HEK293T (cell line): ENCODE results near the gene GALM.

Experiments
- CTCF ChIA-PET: fragments of 350-600 bp; formaldehyde crosslinking; extraction: SDS; loops from one replicate; lab custom pipeline; 2021; ENCODE audit warnings: antibody characterized with exemption, inconsistent platforms; lab: Yijun Ruan, JAX
- POLR2A ChIA-PET: fragments of 350-600 bp; formaldehyde crosslinking; extraction: SDS; loops from one replicate; lab custom pipeline; 2020; ENCODE audit warnings: antibody characterized with exemption, inconsistent platforms; lab: Yijun Ruan, JAX
- DNase-seq: peaks from one replicate; pipeline ENCODE4 v3.0.0; 2012; ENCODE audit warnings: mixed read lengths; ENCODE audit errors: extremely low spot score
- ARNT ChIP-seq: fragments of 450-650 bp; IDR thresholded peaks from 2 replicates; pipeline ENCODE4 v1.6.1; 2017; ENCODE audit warnings: mild to moderate bottlenecking
- BHLHE40 ChIP-seq: fragments of 450-650 bp; IDR thresholded peaks from 2 replicates; pipeline ENCODE4 v1.6.1; 2016; ENCODE audit warnings: mild to moderate bottlenecking, moderate library complexity, borderline replicate concordance
- CTBP1 ChIP-seq: fragments of 450-650 bp; IDR thresholded peaks from 2 replicates; pipeline ENCODE4 v1.6.1; 2016; ENCODE audit warnings: borderline replicate concordance
- ELF4 ChIP-seq: fragments of 450-650 bp; IDR thresholded peaks from 2 replicates; pipeline ENCODE4 v1.6.1; 2017; ENCODE audit warnings: antibody characterized with exemption
- FOXA1 ChIP-seq: fragments of 450-650 bp; IDR thresholded peaks from 2 replicates; pipeline ENCODE4 v1.6.1; 2016; ENCODE audit warnings: mild to moderate bottlenecking
- FOXK2 ChIP-seq: fragments of 450-650 bp; IDR thresholded peaks from 2 replicates; pipeline ENCODE4 v1.6.1; 2016; ENCODE audit warnings: mild to moderate bottlenecking
- FOXM1 ChIP-seq: fragments of 450-650 bp; IDR thresholded peaks from 2 replicates; pipeline ENCODE4 v1.6.1; 2017; ENCODE audit warnings: mild to moderate bottlenecking, borderline replicate concordance
- HDGF ChIP-seq: fragments of 450-650 bp; IDR thresholded peaks from 2 replicates; pipeline ENCODE4 v1.6.1; 2017; ENCODE audit warnings: antibody characterized with exemption, borderline replicate concordance
- L3MBTL2 ChIP-seq: fragments of 450-650 bp; conservative IDR thresholded peaks from 2 replicates; pipeline ENCODE4 v1.6.1; 2016; ENCODE audit warnings: mild to moderate bottlenecking
- LEF1 ChIP-seq: fragments of 450-650 bp; IDR thresholded peaks from 2 replicates; pipeline ENCODE4 v1.6.1; 2017; ENCODE audit warnings: mild to moderate bottlenecking, borderline replicate concordance
- NFRKB ChIP-seq: fragments of 450-650 bp; IDR thresholded peaks from 2 replicates; pipeline ENCODE4 v1.6.1; 2016; ENCODE audit warnings: mild to moderate bottlenecking, moderate library complexity
- SP1 ChIP-seq: fragments of 450-650 bp; IDR thresholded peaks from 2 replicates; pipeline ENCODE4 v1.6.1; 2017
- SUZ12 ChIP-seq: fragments of 450-650 bp; IDR thresholded peaks from 2 replicates; pipeline ENCODE4 v1.6.1; 2016; ENCODE audit warnings: mild to moderate bottlenecking
- TARDBP ChIP-seq: fragments of 450-650 bp; IDR thresholded peaks from 2 replicates; pipeline ENCODE4 v1.6.1; 2016
- ZNF384 ChIP-seq: fragments of 450-650 bp; IDR thresholded peaks from 2 replicates; pipeline ENCODE4 v1.6.1; 2016
- TF ChIP-seq, protein P1 (sequence below): fragments of 450-650 bp; IDR thresholded peaks from 2 replicates; pipeline ENCODE4 v1.6.1; 2016

Gene GALM

DNA sequence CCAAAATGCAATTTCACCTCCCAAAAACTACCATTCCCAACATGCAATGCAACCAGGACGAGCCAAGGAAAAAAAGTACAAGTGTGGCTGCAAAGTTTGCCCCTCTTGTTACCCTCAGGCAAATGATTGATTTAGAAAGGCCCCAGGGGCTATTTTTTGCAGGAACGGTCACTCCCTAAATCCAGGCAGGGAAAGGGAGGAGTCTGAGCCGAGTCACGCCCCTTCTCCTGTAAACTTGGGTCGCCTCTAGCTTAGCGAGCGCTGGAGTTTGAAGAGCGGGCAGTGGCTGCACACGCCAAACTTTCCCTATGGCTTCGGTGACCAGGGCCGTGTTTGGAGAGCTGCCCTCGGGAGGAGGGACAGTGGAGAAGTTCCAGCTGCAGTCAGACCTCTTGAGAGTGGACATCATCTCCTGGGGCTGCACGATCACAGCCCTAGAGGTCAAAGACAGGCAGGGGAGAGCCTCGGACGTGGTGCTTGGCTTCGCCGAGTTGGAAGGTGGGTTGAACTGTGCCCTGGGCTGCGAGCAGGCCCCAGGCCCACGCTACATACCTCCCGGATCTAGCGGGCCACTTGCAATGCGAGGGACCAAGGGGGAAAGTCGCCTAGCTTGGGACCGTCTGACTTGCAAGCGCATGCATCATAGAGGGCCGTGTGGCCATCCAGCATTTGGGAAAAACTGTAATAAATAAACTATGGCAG lies at the start of gene GALM:
TSS of gene GALM (plus strand) at position 261 of the 702 bp plus-strand sequence. CDS start at position 309, 48 bp downstream.
- TF ChIP-seq NFRKB (no peak), SUZ12 (peak; percentile 78), ELF4 (peak; percentile 57; the same call in 1 of the 2 replicates), SP1 (no peak), FOXM1 (peak; percentile 69; the same call in 1 of the 2 replicates), ZNF384 (peak; percentile 77), L3MBTL2 (peak; percentile 29), HDGF (0 out of 2 replicates have a peak, but pooled peaks have one; percentile 75)
- TF ChIP-seq, protein P1, sequence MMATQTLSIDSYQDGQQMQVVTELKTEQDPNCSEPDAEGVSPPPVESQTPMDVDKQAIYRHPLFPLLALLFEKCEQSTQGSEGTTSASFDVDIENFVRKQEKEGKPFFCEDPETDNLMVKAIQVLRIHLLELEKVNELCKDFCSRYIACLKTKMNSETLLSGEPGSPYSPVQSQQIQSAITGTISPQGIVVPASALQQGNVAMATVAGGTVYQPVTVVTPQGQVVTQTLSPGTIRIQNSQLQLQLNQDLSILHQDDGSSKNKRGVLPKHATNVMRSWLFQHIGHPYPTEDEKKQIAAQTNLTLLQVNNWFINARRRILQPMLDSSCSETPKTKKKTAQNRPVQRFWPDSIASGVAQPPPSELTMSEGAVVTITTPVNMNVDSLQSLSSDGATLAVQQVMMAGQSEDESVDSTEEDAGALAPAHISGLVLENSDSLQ, result peak; percentile 86
- POLR2A ChIA-PET, result interaction anchor here (0.7 to 3.5 kb wide), 10 partner anchors 11 to 85 kb away, joined by 3 to 20 read pairs (median 4); partner anchors contain the start of genes HNRNPLL and SRSF7
- peak; percentile 90 for DNase-seq
- CTCF ChIA-PET, result interaction anchor here (1.0 to 1.5 kb wide), 3 partner anchors 58 to 84 kb away, joined by 3 to 4 read pairs (median 3); no protein-coding TSS in a partner anchor

- TF ChIP-seq BHLHE40 (no peak), LEF1 (no peak), FOXM1 (no peak), SP1 (no peak), TARDBP (no peak), ZNF384 (no peak), FOXA1 (no peak), ELF4 (no peak), NFRKB (no peak), CTBP1 (no peak)
- POLR2A ChIA-PET, result interaction anchor here (2.0 kb wide), 1 partner anchor 134 kb away, joined by 7 read pairs; the partner anchor contains the start of gene SRSF7
- DNase-seq, result no peak
- CTCF ChIA-PET, result interaction anchor here (0.8 kb wide), 1 partner anchor 9 kb away, joined by 3 read pairs; no protein-coding TSS in a partner anchor
These were observed 48.6 kb upstream of the GALM start for GRCh38 chr2:38617301-38617700.

DNA sequence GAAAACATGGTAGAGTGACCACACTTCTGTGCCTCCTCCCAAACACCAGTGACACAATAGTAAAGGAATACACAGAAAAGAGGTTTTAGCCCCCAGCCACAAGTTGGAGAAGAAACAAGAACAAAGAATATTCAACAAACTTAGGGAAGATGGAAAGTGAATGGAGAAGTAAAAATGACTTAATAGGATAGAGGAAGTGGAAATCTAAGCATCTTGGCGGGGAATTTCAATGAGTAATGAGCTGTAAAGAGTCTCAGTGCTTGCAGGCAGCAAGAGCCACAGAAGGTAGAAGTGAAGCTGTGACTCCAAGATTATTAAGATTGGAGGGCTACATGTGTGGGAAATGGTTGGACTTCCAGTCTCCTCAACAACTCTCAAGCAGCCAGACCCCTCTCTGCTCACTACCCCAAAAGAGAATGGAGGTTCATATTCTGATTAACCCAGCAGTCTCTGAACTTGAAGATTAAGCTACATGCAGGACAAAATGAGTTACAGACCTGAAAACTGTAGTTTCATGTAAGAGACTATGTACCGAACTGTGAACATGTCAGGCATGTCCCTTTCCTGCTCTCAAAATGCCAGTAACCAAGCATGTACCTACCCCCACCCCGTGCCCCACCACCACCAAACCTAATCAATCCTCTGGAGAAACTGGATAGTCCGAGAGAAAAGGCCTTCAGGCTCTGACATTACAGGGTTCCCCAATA lies 46.3 kb upstream of the GALM start:
- POLR2A ChIA-PET, result interaction anchor here (1.0 kb wide), 1 partner anchor 131 kb away, joined by 4 read pairs; the partner anchor contains the start of gene SRSF7
- TF ChIP-seq SUZ12 (no peak), NFRKB (no peak), BHLHE40 (no peak), FOXK2 (no peak), HDGF (no peak), TARDBP (no peak)
- TF ChIP-seq, protein P1, result no peak
- DNase-seq, result no peak
- CTCF ChIA-PET, result no interaction called here

- TF ChIP-seq L3MBTL2, result no peak
- TF ChIP-seq FOXA1, result no peak
- no peak for DNase-seq
- ChIA-PET POLR2A (interaction anchor here (1.0 kb wide), 1 partner anchor 131 kb away, joined by 4 read pairs; the partner anchor contains the start of gene SRSF7), CTCF (no interaction called here)
These were observed 45.5 kb upstream of the GALM start for GRCh38 chr2:38620282-38620977.

- no peak for DNase-seq
- ChIA-PET CTCF (no interaction called here), POLR2A (no interaction called here)
- TF ChIP-seq ELF4, result no peak
- no peak for TF ChIP-seq LEF1
- no peak for TF ChIP-seq HDGF
- no peak for TF ChIP-seq ZNF384
- TF ChIP-seq CTBP1, result no peak
- no peak for TF ChIP-seq FOXM1
- no peak for TF ChIP-seq NFRKB
- TF ChIP-seq FOXK2, result no peak
- no peak for TF ChIP-seq BHLHE40
- no peak for TF ChIP-seq FOXA1
- no peak for TF ChIP-seq SUZ12
- TF ChIP-seq TARDBP, result no peak
- TF ChIP-seq ARNT, result no peak
- no peak for TF ChIP-seq SP1
- TF ChIP-seq, protein P1, result no peak
- no peak for TF ChIP-seq L3MBTL2
These were observed 44.9 kb upstream of the GALM start for GRCh38 chr2:38621018-38621417.

DNA sequence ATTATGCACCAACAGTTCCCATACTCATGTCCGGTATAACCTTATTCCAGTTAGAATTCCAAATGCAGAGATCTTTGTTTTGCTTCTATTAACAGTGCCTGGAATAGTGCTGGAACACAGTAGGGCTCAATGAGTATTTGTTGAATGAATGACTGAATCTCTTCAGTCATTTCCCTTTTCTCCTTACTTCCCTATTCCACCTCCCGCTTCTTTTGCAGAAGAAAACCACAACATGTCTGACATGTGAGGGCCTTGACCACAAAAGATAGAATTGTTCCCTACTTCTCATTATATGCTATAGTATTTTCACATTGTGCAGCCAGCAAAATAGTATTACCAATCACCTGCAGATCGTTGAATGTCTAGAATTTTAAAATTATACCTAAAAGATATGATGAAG lies 43.7 kb upstream of the GALM start:
- no peak for DNase-seq
- ChIA-PET POLR2A (no interaction called here), CTCF (no interaction called here)
- TF ChIP-seq, protein P1, result no peak
- TF ChIP-seq ARNT (no peak), FOXM1 (no peak), ELF4 (no peak), FOXK2 (no peak), SP1 (no peak), TARDBP (no peak), SUZ12 (no peak)
